ENCODE results near the gene MYH14.

MYH14 gene

DNA sequence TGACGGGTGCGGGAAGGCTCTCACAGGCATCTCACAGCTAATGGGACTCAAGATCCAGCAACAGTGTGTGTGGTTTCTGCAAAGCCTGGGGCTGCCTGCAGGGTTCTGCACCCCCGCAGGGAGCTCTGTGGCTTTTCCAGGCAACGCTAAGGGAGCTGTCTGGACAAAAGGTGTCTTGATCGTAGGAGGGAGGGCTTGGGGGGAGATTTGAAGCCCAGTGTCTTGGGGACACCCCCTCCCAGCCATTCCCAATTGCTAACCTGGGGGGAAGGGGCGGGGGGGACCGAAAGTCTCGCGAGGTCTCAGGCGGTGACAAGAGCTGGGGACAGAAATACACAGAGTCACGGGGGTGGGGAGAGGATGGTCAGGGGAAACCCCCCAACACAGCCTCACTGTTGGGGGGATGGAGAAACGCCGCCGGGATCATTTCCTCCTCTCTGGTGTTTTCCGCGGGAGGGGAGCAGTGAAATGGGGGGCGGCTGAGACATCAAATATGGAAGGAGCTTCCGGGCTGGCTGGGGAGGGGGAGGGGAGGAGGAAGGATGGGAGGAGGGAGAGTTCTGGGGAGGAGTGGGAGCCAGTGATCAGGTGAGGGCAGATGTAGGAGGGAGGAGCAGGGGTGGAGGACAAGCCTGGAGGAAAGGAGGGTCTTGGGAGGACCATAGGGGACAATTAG lies 112.5 kb downstream of the MYH14 start:
- DNase-seq, result peak in 15 of 51 donors; percentile 6 to 69 (median 45)

- DNase-seq, result no peak
Observed at GRCh38 chr19:50317115-50317514, 113.7 kb downstream of the MYH14 start.

GRCh38 chr19:50318438-50318837 lies 115.0 kb downstream of the MYH14 start:
- no peak for DNase-seq

- DNase-seq, result no peak
Observed at GRCh38 chr19:50319156-50319555, 115.7 kb downstream of the MYH14 start.

GRCh38 chr19:50320051-50320450 lies 116.6 kb downstream of the MYH14 start:
- DNase-seq, result no peak

- no peak for DNase-seq
Observed at GRCh38 chr19:50320596-50320995, 117.2 kb downstream of the MYH14 start.

- no peak for DNase-seq
Observed at GRCh38 chr19:50321831-50322230, 118.4 kb downstream of the MYH14 start.

DNA sequence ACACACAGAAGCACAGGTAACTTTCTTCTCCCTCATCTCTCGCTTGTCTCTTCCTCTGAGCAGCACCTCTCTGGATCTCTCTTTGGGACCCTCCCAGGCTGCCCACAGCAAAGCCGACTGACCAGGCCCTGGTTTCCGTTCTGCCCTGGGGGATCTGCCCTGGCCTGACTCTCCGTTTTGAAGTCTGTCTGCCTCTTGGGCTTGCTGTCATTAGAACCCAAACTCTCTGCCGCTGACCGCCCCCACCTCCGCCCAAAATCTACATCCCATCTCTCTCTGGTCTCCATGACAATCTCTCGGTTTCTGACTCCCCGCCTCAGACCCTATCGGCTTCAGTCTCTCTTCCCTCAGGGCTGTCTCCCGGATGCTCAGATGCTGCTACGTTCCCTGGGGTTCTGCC lies 118.8 kb downstream of the MYH14 start:
- no peak for DNase-seq

- DNase-seq, result no peak
Observed at GRCh38 chr19:50322931-50323781, 119.7 kb downstream of the MYH14 start.

DNA sequence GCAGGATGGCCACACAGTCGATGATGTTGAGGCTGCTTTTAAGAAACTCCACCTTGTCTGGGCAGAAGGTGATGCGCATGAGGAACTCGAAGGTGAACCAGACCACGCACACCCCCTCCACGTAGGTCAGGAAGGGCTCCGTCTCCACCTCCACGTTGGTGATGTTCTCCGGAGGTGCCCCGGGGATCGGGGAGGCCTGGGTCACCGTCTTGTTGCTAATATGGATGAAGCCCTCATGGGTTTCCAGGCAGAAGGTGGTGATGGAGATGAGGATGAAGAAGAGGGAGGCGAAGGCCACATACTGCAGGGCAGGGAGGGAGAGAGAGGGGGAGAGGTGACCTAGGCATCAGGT lies 120.3 kb downstream of the MYH14 start:
- no peak for DNase-seq

- no peak for DNase-seq
Observed at GRCh38 chr19:50324331-50324730, 120.9 kb downstream of the MYH14 start.

DNA sequence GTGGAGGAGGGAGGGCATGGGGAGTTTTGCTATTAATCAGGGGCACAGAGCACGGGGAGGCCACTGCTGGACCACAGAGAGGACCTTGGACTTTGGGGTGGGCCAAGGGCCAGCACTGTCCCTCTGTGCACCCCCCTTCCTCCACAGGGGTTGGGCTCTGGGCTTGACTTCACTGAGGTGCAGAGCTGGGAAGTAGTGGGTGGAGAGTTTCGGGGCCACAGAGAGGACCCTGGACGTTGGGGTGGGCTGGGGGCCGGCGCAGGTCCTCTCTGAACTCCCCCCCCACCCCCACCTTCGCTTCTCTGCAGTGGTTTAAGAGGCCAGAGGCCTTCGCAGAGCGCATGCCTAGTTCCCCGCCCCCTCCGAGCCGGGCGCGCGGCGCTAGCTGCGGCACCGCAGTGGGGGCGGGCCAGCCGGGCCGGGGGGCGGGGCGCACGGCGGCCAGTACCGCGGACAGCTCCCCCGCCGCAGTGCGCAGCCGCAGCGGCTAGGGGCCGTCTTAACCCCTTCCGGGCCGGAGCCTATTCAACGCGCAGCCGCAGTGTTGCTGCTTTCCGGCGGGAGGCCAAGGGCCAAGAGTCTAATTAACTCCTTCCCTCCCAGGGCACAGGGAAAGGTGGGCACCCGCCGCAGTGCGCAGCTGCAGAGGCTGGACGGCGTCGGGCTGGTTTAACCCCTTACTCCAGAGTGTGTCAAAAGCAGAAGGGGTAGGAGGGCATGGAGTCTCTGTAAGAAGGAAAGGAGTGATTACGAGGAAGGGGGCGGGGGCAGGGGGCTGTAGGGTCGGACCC lies 122.1 kb downstream of the MYH14 start:
- peak in 49 of 51 donors; percentile 17 to 85 (median 62) for DNase-seq

DNA sequence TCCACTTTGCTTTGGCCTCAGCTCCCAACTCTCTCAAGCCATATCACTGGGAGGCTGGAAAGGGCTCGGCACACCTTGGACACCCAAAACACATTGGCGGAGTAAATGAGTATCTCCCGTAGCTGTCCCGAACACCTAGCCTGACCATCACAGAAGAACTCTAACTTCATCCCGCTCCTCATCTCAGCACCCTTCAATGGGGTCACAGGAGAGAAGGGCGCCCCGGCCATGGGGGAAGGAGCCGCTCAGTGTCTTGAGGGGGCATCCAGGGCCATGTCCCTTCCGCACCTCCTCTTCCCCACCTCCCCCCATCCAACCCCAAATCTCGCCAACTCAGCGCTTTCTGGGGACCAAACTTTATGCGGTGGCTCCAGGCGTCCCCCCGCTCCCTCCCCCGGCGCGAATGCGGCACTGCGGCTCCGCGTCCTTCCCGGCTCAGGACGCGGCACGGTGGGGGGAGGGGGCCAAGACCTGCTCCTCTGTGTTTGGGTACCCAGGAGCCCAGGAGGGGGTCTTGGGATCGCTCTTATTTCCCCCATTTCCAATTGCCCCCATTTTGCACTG lies 122.8 kb downstream of the MYH14 start:
- DNase-seq, result no peak

DNA sequence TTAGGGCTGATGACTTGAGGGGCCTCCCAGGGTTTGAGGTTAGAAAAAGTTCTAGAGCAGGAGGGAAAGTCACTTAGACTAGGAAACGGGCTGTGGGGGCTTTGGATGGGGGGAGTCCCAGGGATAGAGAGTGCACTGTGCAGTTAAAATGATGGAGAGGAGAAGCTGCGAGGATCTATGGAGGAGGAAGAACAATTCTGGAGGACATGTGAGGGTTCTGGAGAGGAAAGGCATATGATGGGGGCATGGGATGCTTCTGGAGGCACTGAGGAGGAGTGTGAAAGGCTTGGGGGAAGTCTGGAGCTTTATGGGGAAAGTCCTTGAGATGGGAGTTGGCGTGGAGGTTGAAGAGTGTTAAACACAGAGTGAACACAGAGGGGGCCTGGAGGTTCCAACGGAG lies 123.6 kb downstream of the MYH14 start:
- DNase-seq, result no peak

DNA sequence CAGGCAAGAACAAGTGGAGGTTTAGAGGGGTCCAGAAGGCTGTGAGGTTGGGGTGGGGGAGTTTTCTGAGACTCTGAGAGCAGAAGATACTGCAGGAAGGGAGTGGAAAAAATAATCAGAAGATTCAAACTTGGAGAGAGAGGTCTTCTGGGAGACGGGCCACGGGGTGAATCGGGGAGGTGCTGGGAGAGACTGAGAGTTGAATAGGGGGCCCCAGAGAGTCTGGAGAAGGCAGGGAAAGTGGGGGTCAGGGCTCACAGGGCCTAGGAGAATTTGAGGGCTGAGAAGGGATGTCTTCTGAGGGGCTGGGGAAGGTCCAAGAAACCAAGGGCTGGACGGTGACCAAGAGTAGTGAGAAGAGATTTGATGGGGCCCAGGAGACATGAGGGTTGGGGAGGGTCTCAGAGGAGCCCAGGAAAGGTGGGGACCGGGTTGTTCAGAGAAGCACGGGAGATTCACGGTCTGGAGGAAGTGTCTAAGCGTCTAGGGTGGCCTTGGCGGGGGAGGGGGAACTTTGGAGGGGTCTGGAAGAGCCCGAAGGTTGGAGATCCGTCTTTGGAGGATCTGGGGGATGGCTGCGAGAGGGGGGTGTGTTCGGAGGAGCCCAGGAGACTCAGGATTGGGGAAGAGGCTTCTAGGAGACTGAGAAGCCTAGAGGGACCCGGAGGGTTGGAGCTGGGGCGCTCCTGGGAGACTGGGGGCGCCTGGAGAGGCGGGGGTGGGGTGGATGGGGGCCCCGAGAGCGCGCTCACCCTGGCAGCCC lies 124.2 kb downstream of the MYH14 start:
- DNase-seq, result no peak

- DNase-seq, result peak in 5 of 51 donors; percentile 34 to 59 (median 40)
Observed at GRCh38 chr19:50328224-50328872, 124.9 kb downstream of the MYH14 start.

DNA sequence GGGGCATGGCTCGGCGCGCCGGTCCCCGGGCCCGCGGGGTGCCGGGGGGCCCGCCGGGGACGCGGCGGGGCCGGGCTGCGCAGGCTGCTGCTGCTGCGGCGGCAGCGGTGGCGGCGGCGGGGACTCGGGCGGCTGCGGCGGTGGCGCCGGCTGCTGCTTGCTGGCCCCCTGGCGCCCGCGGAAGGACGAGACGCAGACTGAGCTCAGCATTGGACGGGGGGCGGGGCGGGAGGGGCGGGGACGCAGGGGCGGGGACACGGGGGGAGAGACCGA lies 125.4 kb downstream of the MYH14 start:
- no peak for DNase-seq

GRCh38 chr19:50329146-50329925 lies 125.9 kb downstream of the MYH14 start, which contains the start of gene KCNC3:
Gene KCNC3, minus strand, starts transcription at chr19:50329377. Its CDS starts 295 bp downstream, at chr19:50329082.
- peak; percentile 69 to 100 (median 99) for DNase-seq

DNA sequence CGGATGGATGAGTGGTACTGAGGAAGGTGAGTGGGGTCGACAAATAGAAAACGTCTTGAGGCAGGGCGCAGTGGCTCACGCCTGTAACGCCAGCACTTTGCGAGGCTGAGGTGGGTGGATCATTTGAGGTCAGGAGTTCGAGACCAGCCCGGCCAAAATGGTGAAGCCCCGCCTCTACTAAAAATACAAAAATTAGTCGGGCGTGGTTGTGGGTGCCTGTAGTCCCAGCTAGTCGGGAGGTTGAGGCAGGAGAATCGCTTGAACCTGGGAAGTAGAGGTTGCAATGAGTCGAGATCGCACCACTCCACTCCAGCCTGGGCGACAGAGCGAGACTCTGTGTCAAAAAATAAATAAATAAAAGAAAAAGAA lies 126.5 kb downstream of the MYH14 start:
- peak in 2 of 51 donors; percentile 54 to 58 for DNase-seq

All from hypothalamus (tissue), 51 donors.